HEK293T (cell line): ENCODE data around the gene SPDEF.

ENCODE experiments used
- BHLHE40 ChIP-seq: fragments of 450-650 bp; IDR thresholded peaks from 2 replicates; pipeline ENCODE4 v1.6.1; 2016; ENCODE audit warnings: mild to moderate bottlenecking, moderate library complexity, borderline replicate concordance
- ELF4 ChIP-seq: fragments of 450-650 bp; IDR thresholded peaks from 2 replicates; pipeline ENCODE4 v1.6.1; 2017; ENCODE audit warnings: antibody characterized with exemption
- FOXA1 ChIP-seq: fragments of 450-650 bp; IDR thresholded peaks from 2 replicates; pipeline ENCODE4 v1.6.1; 2016; ENCODE audit warnings: mild to moderate bottlenecking
- FOXM1 ChIP-seq: fragments of 450-650 bp; IDR thresholded peaks from 2 replicates; pipeline ENCODE4 v1.6.1; 2017; ENCODE audit warnings: mild to moderate bottlenecking, borderline replicate concordance
- LEF1 ChIP-seq: fragments of 450-650 bp; IDR thresholded peaks from 2 replicates; pipeline ENCODE4 v1.6.1; 2017; ENCODE audit warnings: mild to moderate bottlenecking, borderline replicate concordance
- NFRKB ChIP-seq: fragments of 450-650 bp; IDR thresholded peaks from 2 replicates; pipeline ENCODE4 v1.6.1; 2016; ENCODE audit warnings: mild to moderate bottlenecking, moderate library complexity
- SP1 ChIP-seq: fragments of 450-650 bp; IDR thresholded peaks from 2 replicates; pipeline ENCODE4 v1.6.1; 2017
- SUZ12 ChIP-seq: fragments of 450-650 bp; IDR thresholded peaks from 2 replicates; pipeline ENCODE4 v1.6.1; 2016; ENCODE audit warnings: mild to moderate bottlenecking
- TARDBP ChIP-seq: fragments of 450-650 bp; IDR thresholded peaks from 2 replicates; pipeline ENCODE4 v1.6.1; 2016
- ZNF384 ChIP-seq: fragments of 450-650 bp; IDR thresholded peaks from 2 replicates; pipeline ENCODE4 v1.6.1; 2016

GRCh38 chr6:34564181-34564580 lies 8.1 kb upstream of the SPDEF start:
- TF ChIP-seq SUZ12 = no peak
- no peak for TF ChIP-seq SP1
- no peak for TF ChIP-seq NFRKB
- TF ChIP-seq FOXA1 = no peak
- no peak for TF ChIP-seq BHLHE40
- no peak for TF ChIP-seq TARDBP
- no peak for TF ChIP-seq FOXM1
- TF ChIP-seq LEF1 = no peak
- TF ChIP-seq ELF4 = no peak
- no peak for TF ChIP-seq ZNF384
